ENCODE results near the gene HACE1.
A peak's percentile ranks its signal among the peaks of the same experiment; 100 is the strongest.

The HACE1 gene

GRCh38 chr6:104685871-104686549 lies 173.7 kb downstream of the HACE1 start:
- DNase-seq = no peak

GRCh38 chr6:104684911-104685415 lies 174.8 kb downstream of the HACE1 start:
- no peak for DNase-seq

- no peak for DNase-seq
These were observed 175.9 kb downstream of the HACE1 start for GRCh38 chr6:104683809-104684208.

GRCh38 chr6:104682722-104683643 lies 176.7 kb downstream of the HACE1 start:
- peak; percentile 82 for DNase-seq

- no peak for DNase-seq
These were observed 179.2 kb downstream of the HACE1 start for GRCh38 chr6:104680539-104680938.

- no peak for DNase-seq
These were observed 179.7 kb downstream of the HACE1 start for GRCh38 chr6:104679971-104680370.
